ENCODE data around the gene GRHL3.

The GRHL3 gene

DNA sequence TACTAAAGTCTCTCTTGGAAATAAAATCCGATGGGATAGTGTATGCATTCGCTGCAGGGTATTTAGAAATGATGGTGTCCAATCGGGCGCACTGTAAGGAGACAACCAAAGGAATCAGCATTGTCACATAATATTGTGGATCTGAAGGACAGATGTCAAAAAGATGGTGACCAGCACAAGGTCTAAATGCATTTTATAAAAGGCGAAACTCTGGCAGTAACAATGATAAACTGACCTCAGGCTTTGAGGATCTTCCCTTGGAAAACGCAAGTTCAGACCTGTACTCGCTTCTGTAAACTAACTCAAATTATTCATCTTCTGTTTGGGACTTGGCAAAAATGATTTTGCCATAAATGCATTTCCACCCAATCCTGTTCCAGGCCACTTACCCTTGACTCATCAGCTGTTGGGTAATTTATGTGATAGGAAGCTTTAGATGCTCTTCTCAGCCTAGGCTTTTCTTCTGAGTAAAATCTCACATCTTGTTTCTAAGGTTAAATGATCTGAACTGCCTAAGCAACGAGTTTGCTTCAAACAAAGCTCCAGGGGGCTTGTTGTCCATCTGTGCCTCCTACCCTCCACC lies 60.7 kb downstream of the GRHL3 start:
- H3K18ac ChIP-seq (ENCODE audit: low read length): no peak overlapping the region
- no peak overlapping the region for H4K91ac ChIP-seq (ENCODE audit: low read depth, low read length, poor library complexity)
- H4K8ac ChIP-seq (ENCODE audit: low read depth, low read length): no peak overlapping the region
- H2BK15ac ChIP-seq (ENCODE audit: low read length): no peak overlapping the region
- no peak overlapping the region for H3K23ac ChIP-seq (ENCODE audit: low read depth, low read length, poor library complexity)
- no peak overlapping the region for H2AK5ac ChIP-seq (ENCODE audit: low read depth, low read length)
- no peak overlapping the region for H3K4me2 ChIP-seq (ENCODE audit: insufficient read depth, low read length, poor library complexity, severe bottlenecking)
- H2AFZ ChIP-seq (ENCODE audit: low read length): no peak overlapping the region
- no peak overlapping the region for H3K14ac ChIP-seq (ENCODE audit: low read length)
- no peak overlapping the region for H2BK12ac ChIP-seq (ENCODE audit: low read length)
- no peaks in the 10 kb centered on the region for H3K36me3 ChIP-seq (replicated peaks in 1 of 2; ENCODE audit: control insufficient read depth in 2 of 2, insufficient read depth in 2 of 2, low read length in 2 of 2)
- no peak overlapping the region for H2BK120ac ChIP-seq (ENCODE audit: low read depth, low read length)
- DNase-seq (ENCODE audit: low spot score): no peak
- no peaks in the 10 kb centered on the region for H3K9me3 ChIP-seq (replicated peaks in 1 of 2; ENCODE audit: control insufficient read depth in 2 of 2, insufficient read depth in 1 of 2, low read depth in 1 of 2, low read length in 2 of 2)
- WGBS, 2 donors (ENCODE audit: extremely low coverage in 2 of 2, insufficient read length in 2 of 2, insufficient replicate concordance in 1 of 2): no CpG with 5 or more reads among the region's 8 CpGs
- H3K4me1 ChIP-seq (ENCODE audit: control insufficient read depth in 2 of 2, insufficient read depth in 1 of 2, low read depth in 1 of 2, low read length in 2 of 2): peaks cover 0 to 8% of the 10 kb centered on the region in 2 donors
- no peak overlapping the region for H3K4ac ChIP-seq (ENCODE audit: low read length)
- no peaks in the 10 kb centered on the region for H3K79me1 ChIP-seq (ENCODE audit: low read depth, low read length)
- H3K27ac ChIP-seq (replicated peaks; ENCODE audit: low read length): no peak overlapping the region
- no peaks in the 10 kb centered on the region for H3K27me3 ChIP-seq (ENCODE audit: control insufficient read depth in 3 of 3, insufficient read depth in 3 of 3, low read depth in 1 of 3, low read length in 3 of 3)
- H2BK5ac ChIP-seq (ENCODE audit: low read length): no peak overlapping the region
- no peak overlapping the region for H3K9ac ChIP-seq (ENCODE audit: low read depth, low read length, poor library complexity)
- H3K4me3 ChIP-seq (ENCODE audit: low read length in 2 of 2): no peak overlapping the region

DNA sequence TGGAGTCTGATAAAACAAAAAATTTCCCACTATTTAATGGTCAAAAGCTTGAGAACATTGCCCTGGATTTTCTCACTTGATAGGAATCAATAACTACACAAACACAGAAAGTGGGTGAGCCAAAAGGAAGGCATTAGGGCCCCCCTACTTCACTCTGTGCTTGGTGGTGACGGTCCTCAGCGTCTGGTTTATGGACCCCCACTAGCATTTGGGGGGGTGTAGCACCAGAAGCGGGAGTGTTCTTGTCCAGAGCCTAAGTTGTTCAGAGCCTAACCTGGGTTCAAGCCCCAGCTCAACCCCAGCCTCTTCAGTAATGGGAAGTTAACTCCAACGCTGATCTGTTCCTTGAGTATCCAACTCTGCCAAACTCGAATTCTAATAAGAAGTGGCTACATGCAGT lies 61.4 kb downstream of the GRHL3 start:
- H2BK120ac ChIP-seq (ENCODE audit: low read depth, low read length): no peak overlapping the region
- H3K9ac ChIP-seq (ENCODE audit: low read depth, low read length, poor library complexity): no peak overlapping the region
- H2BK5ac ChIP-seq (ENCODE audit: low read length): no peak overlapping the region
- H3K4me3 ChIP-seq (ENCODE audit: low read length in 2 of 2): no peak overlapping the region
- no peak overlapping the region for H4K8ac ChIP-seq (ENCODE audit: low read depth, low read length)
- H4K91ac ChIP-seq (ENCODE audit: low read depth, low read length, poor library complexity): no peak overlapping the region
- no peak overlapping the region for H3K4me2 ChIP-seq (ENCODE audit: insufficient read depth, low read length, poor library complexity, severe bottlenecking)
- H3K79me1 ChIP-seq (ENCODE audit: low read depth, low read length): no peaks in the 10 kb centered on the region
- no peak for DNase-seq (ENCODE audit: low spot score)
- no CpG with 5 or more reads among the region's 5 CpGs for WGBS, 2 donors (ENCODE audit: extremely low coverage in 2 of 2, insufficient read length in 2 of 2, insufficient replicate concordance in 1 of 2)
- H3K4me1 ChIP-seq (ENCODE audit: control insufficient read depth in 2 of 2, insufficient read depth in 1 of 2, low read depth in 1 of 2, low read length in 2 of 2): peaks cover 0 to 4% of the 10 kb centered on the region in 2 donors
- H2BK15ac ChIP-seq (ENCODE audit: low read length): no peak overlapping the region
- H3K4ac ChIP-seq (ENCODE audit: low read length): no peak overlapping the region
- no peak overlapping the region for H3K18ac ChIP-seq (ENCODE audit: low read length)
- no peaks in the 10 kb centered on the region for H3K27me3 ChIP-seq (ENCODE audit: control insufficient read depth in 3 of 3, insufficient read depth in 3 of 3, low read depth in 1 of 3, low read length in 3 of 3)
- no peak overlapping the region for H2AK5ac ChIP-seq (ENCODE audit: low read depth, low read length)
- no peak overlapping the region for H3K14ac ChIP-seq (ENCODE audit: low read length)
- no peaks in the 10 kb centered on the region for H3K36me3 ChIP-seq (replicated peaks in 1 of 2; ENCODE audit: control insufficient read depth in 2 of 2, insufficient read depth in 2 of 2, low read length in 2 of 2)
- H3K9me3 ChIP-seq (replicated peaks in 1 of 2; ENCODE audit: control insufficient read depth in 2 of 2, insufficient read depth in 1 of 2, low read depth in 1 of 2, low read length in 2 of 2): no peaks in the 10 kb centered on the region
- H3K27ac ChIP-seq (replicated peaks; ENCODE audit: low read length): no peak overlapping the region
- no peak overlapping the region for H2BK12ac ChIP-seq (ENCODE audit: low read length)
- no peak overlapping the region for H3K23ac ChIP-seq (ENCODE audit: low read depth, low read length, poor library complexity)
- H2AFZ ChIP-seq (ENCODE audit: low read length): no peak overlapping the region

DNA sequence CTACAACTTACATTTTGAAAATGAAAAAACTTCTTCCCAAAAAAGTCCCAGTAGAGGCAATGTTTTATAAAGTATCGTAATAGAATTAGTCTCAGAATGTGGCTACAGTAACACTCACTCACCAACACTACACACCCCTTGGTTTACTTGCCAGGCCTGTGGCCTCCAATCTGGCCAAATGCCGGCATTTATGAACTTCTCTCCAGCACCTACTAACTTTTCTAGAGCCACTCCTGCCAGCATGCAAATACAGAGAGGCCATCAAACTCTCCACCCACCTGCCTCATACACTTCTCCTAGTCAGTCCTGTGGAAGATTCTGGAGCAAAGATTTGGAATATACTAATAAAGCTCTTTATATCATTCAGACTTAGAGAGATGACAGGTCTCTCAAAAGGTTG lies 62.1 kb downstream of the GRHL3 start:
- H3K9ac ChIP-seq (ENCODE audit: low read depth, low read length, poor library complexity): no peak overlapping the region
- H2BK12ac ChIP-seq (ENCODE audit: low read length): no peak overlapping the region
- H3K4me3 ChIP-seq (ENCODE audit: low read length in 2 of 2): no peak overlapping the region
- H2AK5ac ChIP-seq (ENCODE audit: low read depth, low read length): no peak overlapping the region
- no peak overlapping the region for H2BK120ac ChIP-seq (ENCODE audit: low read depth, low read length)
- H3K9me3 ChIP-seq (replicated peaks in 1 of 2; ENCODE audit: control insufficient read depth in 2 of 2, insufficient read depth in 1 of 2, low read depth in 1 of 2, low read length in 2 of 2): no peaks in the 10 kb centered on the region
- H2AFZ ChIP-seq (ENCODE audit: low read length): no peak overlapping the region
- no CpG with 5 or more reads among the region's 2 CpGs for WGBS, 2 donors (ENCODE audit: extremely low coverage in 2 of 2, insufficient read length in 2 of 2, insufficient replicate concordance in 1 of 2)
- no peak overlapping the region for H2BK5ac ChIP-seq (ENCODE audit: low read length)
- no peak overlapping the region for H3K4me2 ChIP-seq (ENCODE audit: insufficient read depth, low read length, poor library complexity, severe bottlenecking)
- no peak overlapping the region for H3K18ac ChIP-seq (ENCODE audit: low read length)
- H3K4me1 ChIP-seq (ENCODE audit: control insufficient read depth in 2 of 2, insufficient read depth in 1 of 2, low read depth in 1 of 2, low read length in 2 of 2): peaks cover 0 to 2% of the 10 kb centered on the region in 2 donors
- no peak overlapping the region for H3K14ac ChIP-seq (ENCODE audit: low read length)
- no peak overlapping the region for H2BK15ac ChIP-seq (ENCODE audit: low read length)
- H3K36me3 ChIP-seq (replicated peaks in 1 of 2; ENCODE audit: control insufficient read depth in 2 of 2, insufficient read depth in 2 of 2, low read length in 2 of 2): no peaks in the 10 kb centered on the region
- H4K91ac ChIP-seq (ENCODE audit: low read depth, low read length, poor library complexity): no peak overlapping the region
- H3K27me3 ChIP-seq (ENCODE audit: control insufficient read depth in 3 of 3, insufficient read depth in 3 of 3, low read depth in 1 of 3, low read length in 3 of 3): no peaks in the 10 kb centered on the region
- no peak overlapping the region for H3K23ac ChIP-seq (ENCODE audit: low read depth, low read length, poor library complexity)
- no peak overlapping the region for H3K27ac ChIP-seq (replicated peaks; ENCODE audit: low read length)
- H3K79me1 ChIP-seq (ENCODE audit: low read depth, low read length): no peaks in the 10 kb centered on the region
- H3K4ac ChIP-seq (ENCODE audit: low read length): no peak overlapping the region
- DNase-seq (ENCODE audit: low spot score): no peak
- H4K8ac ChIP-seq (ENCODE audit: low read depth, low read length): no peak overlapping the region

DNA sequence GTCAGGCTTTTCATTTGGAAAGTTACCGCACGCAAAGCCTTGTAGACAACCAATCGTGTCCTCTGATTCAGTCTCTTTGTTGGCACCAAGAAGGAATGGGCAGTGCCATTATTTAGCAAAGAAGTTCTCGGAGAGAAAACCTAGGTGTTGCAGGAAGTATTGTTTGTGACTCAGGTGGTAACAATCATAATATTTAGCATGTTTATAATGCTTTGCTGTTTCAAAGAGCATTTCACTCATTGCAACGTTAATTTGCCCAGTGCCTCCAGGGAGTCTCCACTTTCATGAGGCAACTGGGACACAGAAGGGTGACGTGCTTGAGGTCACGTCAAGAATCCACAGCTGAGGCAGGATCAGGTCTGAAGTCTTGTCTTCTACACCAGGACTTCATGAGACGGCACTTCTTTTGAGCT lies 63.0 kb downstream of the GRHL3 start:
- H2BK15ac ChIP-seq (ENCODE audit: low read length): no peak overlapping the region
- no peak overlapping the region for H3K14ac ChIP-seq (ENCODE audit: low read length)
- H3K27me3 ChIP-seq (ENCODE audit: control insufficient read depth in 3 of 3, insufficient read depth in 3 of 3, low read depth in 1 of 3, low read length in 3 of 3): no peaks in the 10 kb centered on the region
- H2AFZ ChIP-seq (ENCODE audit: low read length): no peak overlapping the region
- no peak overlapping the region for H3K4ac ChIP-seq (ENCODE audit: low read length)
- DNase-seq (ENCODE audit: low spot score): no peak
- no peak overlapping the region for H3K4me2 ChIP-seq (ENCODE audit: insufficient read depth, low read length, poor library complexity, severe bottlenecking)
- H3K23ac ChIP-seq (ENCODE audit: low read depth, low read length, poor library complexity): no peak overlapping the region
- no peak overlapping the region for H2AK5ac ChIP-seq (ENCODE audit: low read depth, low read length)
- H4K8ac ChIP-seq (ENCODE audit: low read depth, low read length): no peak overlapping the region
- no peak overlapping the region for H4K91ac ChIP-seq (ENCODE audit: low read depth, low read length, poor library complexity)
- H3K4me1 ChIP-seq (ENCODE audit: control insufficient read depth in 2 of 2, insufficient read depth in 1 of 2, low read depth in 1 of 2, low read length in 2 of 2): peaks cover 0 to 2% of the 10 kb centered on the region in 2 donors
- no peak overlapping the region for H3K27ac ChIP-seq (replicated peaks; ENCODE audit: low read length)
- no CpG with 5 or more reads among the region's 8 CpGs for WGBS, 2 donors (ENCODE audit: extremely low coverage in 2 of 2, insufficient read length in 2 of 2, insufficient replicate concordance in 1 of 2)
- H3K79me1 ChIP-seq (ENCODE audit: low read depth, low read length): no peaks in the 10 kb centered on the region
- H3K9ac ChIP-seq (ENCODE audit: low read depth, low read length, poor library complexity): no peak overlapping the region
- H2BK5ac ChIP-seq (ENCODE audit: low read length): no peak overlapping the region
- no peak overlapping the region for H3K18ac ChIP-seq (ENCODE audit: low read length)
- no peak overlapping the region for H2BK12ac ChIP-seq (ENCODE audit: low read length)
- H2BK120ac ChIP-seq (ENCODE audit: low read depth, low read length): no peak overlapping the region
- no peak overlapping the region for H3K4me3 ChIP-seq (ENCODE audit: low read length in 2 of 2)
- no peaks in the 10 kb centered on the region for H3K36me3 ChIP-seq (replicated peaks in 1 of 2; ENCODE audit: control insufficient read depth in 2 of 2, insufficient read depth in 2 of 2, low read length in 2 of 2)
- no peaks in the 10 kb centered on the region for H3K9me3 ChIP-seq (replicated peaks in 1 of 2; ENCODE audit: control insufficient read depth in 2 of 2, insufficient read depth in 1 of 2, low read depth in 1 of 2, low read length in 2 of 2)

All from neuronal stem cell (in vitro differentiated cells).